ENCODE results near the gene GABRG3.

GABRG3 gene

GRCh38 chr15:27237319-27237939 lies 266.4 kb downstream of the GABRG3 start:
- H3K4me3 ChIP-seq (ENCODE audit: low read depth, low read length): no peak overlapping the region
- H3K27ac ChIP-seq (ENCODE audit: low read depth, low read length): no peak overlapping the region
- no peaks in the 10 kb centered on the region for H3K27me3 ChIP-seq (ENCODE audit: insufficient read depth, low read length)
- H3K36me3 ChIP-seq (ENCODE audit: insufficient read depth, low read length): no peaks in the 10 kb centered on the region
- no peaks in the 10 kb centered on the region for H3K4me1 ChIP-seq (ENCODE audit: control insufficient read depth, insufficient read depth, low read length, unreplicated experiment)
- no peaks in the 10 kb centered on the region for H3K79me2 ChIP-seq (ENCODE audit: control insufficient read depth, insufficient read depth, low read length, unreplicated experiment)
- H2AFZ ChIP-seq (ENCODE audit: low read length, unreplicated experiment): no peak overlapping the region

- Histone ChIP-seq H3K27me3 (ENCODE audit: insufficient read depth, low read length) (no peaks in the 10 kb centered on the region), H3K4me3 (ENCODE audit: low read depth, low read length) (no peak overlapping the region), H2AFZ (ENCODE audit: low read length, unreplicated experiment) (no peak overlapping the region), H3K79me2 (ENCODE audit: control insufficient read depth, insufficient read depth, low read length, unreplicated experiment) (no peaks in the 10 kb centered on the region), H3K36me3 (ENCODE audit: insufficient read depth, low read length) (no peaks in the 10 kb centered on the region), H3K27ac (ENCODE audit: low read depth, low read length) (no peak overlapping the region), H3K4me1 (ENCODE audit: control insufficient read depth, insufficient read depth, low read length, unreplicated experiment) (no peaks in the 10 kb centered on the region)
These were observed 267.2 kb downstream of the GABRG3 start for GRCh38 chr15:27238209-27238608.

- no peaks in the 10 kb centered on the region for H3K27me3 ChIP-seq (ENCODE audit: insufficient read depth, low read length)
- H3K27ac ChIP-seq (ENCODE audit: low read depth, low read length): no peak overlapping the region
- no peaks in the 10 kb centered on the region for H3K79me2 ChIP-seq (ENCODE audit: control insufficient read depth, insufficient read depth, low read length, unreplicated experiment)
- H2AFZ ChIP-seq (ENCODE audit: low read length, unreplicated experiment): no peak overlapping the region
- H3K36me3 ChIP-seq (ENCODE audit: insufficient read depth, low read length): no peaks in the 10 kb centered on the region
- H3K4me1 ChIP-seq (ENCODE audit: control insufficient read depth, insufficient read depth, low read length, unreplicated experiment): no peaks in the 10 kb centered on the region
- H3K4me3 ChIP-seq (ENCODE audit: low read depth, low read length): no peak overlapping the region
These were observed 267.9 kb downstream of the GABRG3 start for GRCh38 chr15:27238707-27239423.

- Histone ChIP-seq H3K4me3 (ENCODE audit: low read depth, low read length) (no peak overlapping the region), H3K27me3 (ENCODE audit: insufficient read depth, low read length) (no peaks in the 10 kb centered on the region), H3K27ac (ENCODE audit: low read depth, low read length) (no peak overlapping the region), H2AFZ (ENCODE audit: low read length, unreplicated experiment) (no peak overlapping the region), H3K79me2 (ENCODE audit: control insufficient read depth, insufficient read depth, low read length, unreplicated experiment) (no peaks in the 10 kb centered on the region), H3K4me1 (ENCODE audit: control insufficient read depth, insufficient read depth, low read length, unreplicated experiment) (no peaks in the 10 kb centered on the region), H3K36me3 (ENCODE audit: insufficient read depth, low read length) (no peaks in the 10 kb centered on the region)
These were observed 271.0 kb downstream of the GABRG3 start for GRCh38 chr15:27241943-27242342.

GRCh38 chr15:27244047-27244446 lies 273.1 kb downstream of the GABRG3 start:
- Histone ChIP-seq H3K4me3 (ENCODE audit: low read depth, low read length) (no peak overlapping the region), H3K36me3 (ENCODE audit: insufficient read depth, low read length) (no peaks in the 10 kb centered on the region), H3K27me3 (ENCODE audit: insufficient read depth, low read length) (no peaks in the 10 kb centered on the region), H3K4me1 (ENCODE audit: control insufficient read depth, insufficient read depth, low read length, unreplicated experiment) (no peaks in the 10 kb centered on the region), H2AFZ (ENCODE audit: low read length, unreplicated experiment) (no peak overlapping the region), H3K79me2 (ENCODE audit: control insufficient read depth, insufficient read depth, low read length, unreplicated experiment) (no peaks in the 10 kb centered on the region), H3K27ac (ENCODE audit: low read depth, low read length) (no peak overlapping the region)

- Histone ChIP-seq H2AFZ (ENCODE audit: low read length, unreplicated experiment) (no peak overlapping the region), H3K27ac (ENCODE audit: low read depth, low read length) (no peak overlapping the region), H3K27me3 (ENCODE audit: insufficient read depth, low read length) (no peaks in the 10 kb centered on the region), H3K79me2 (ENCODE audit: control insufficient read depth, insufficient read depth, low read length, unreplicated experiment) (no peaks in the 10 kb centered on the region), H3K4me3 (ENCODE audit: low read depth, low read length) (no peak overlapping the region), H3K4me1 (ENCODE audit: control insufficient read depth, insufficient read depth, low read length, unreplicated experiment) (no peaks in the 10 kb centered on the region), H3K36me3 (ENCODE audit: insufficient read depth, low read length) (no peaks in the 10 kb centered on the region)
These were observed 277.3 kb downstream of the GABRG3 start for GRCh38 chr15:27248251-27248650.

- no peaks in the 10 kb centered on the region for H3K4me1 ChIP-seq (ENCODE audit: control insufficient read depth, insufficient read depth, low read length, unreplicated experiment)
- no peak overlapping the region for H3K27ac ChIP-seq (ENCODE audit: low read depth, low read length)
- no peaks in the 10 kb centered on the region for H3K27me3 ChIP-seq (ENCODE audit: insufficient read depth, low read length)
- H3K36me3 ChIP-seq (ENCODE audit: insufficient read depth, low read length): no peaks in the 10 kb centered on the region
- no peaks in the 10 kb centered on the region for H3K79me2 ChIP-seq (ENCODE audit: control insufficient read depth, insufficient read depth, low read length, unreplicated experiment)
- H3K4me3 ChIP-seq (ENCODE audit: low read depth, low read length): no peak overlapping the region
- H2AFZ ChIP-seq (ENCODE audit: low read length, unreplicated experiment): no peak overlapping the region
These were observed 278.2 kb downstream of the GABRG3 start for GRCh38 chr15:27249046-27249759.

- no peaks in the 10 kb centered on the region for H3K27me3 ChIP-seq (ENCODE audit: insufficient read depth, low read length)
- H3K36me3 ChIP-seq (ENCODE audit: insufficient read depth, low read length): no peaks in the 10 kb centered on the region
- H3K79me2 ChIP-seq (ENCODE audit: control insufficient read depth, insufficient read depth, low read length, unreplicated experiment): no peaks in the 10 kb centered on the region
- no peak overlapping the region for H3K4me3 ChIP-seq (ENCODE audit: low read depth, low read length)
- H2AFZ ChIP-seq (ENCODE audit: low read length, unreplicated experiment): no peak overlapping the region
- no peaks in the 10 kb centered on the region for H3K4me1 ChIP-seq (ENCODE audit: control insufficient read depth, insufficient read depth, low read length, unreplicated experiment)
- no peak overlapping the region for H3K27ac ChIP-seq (ENCODE audit: low read depth, low read length)
These were observed 278.8 kb downstream of the GABRG3 start for GRCh38 chr15:27249760-27250109.

- H3K27ac ChIP-seq (ENCODE audit: low read depth, low read length): no peak overlapping the region
These were observed 279.2 kb downstream of the GABRG3 start for GRCh38 chr15:27250223-27250622.

GRCh38 chr15:27254055-27254454 lies 283.1 kb downstream of the GABRG3 start:
- no peak overlapping the region for H3K4me3 ChIP-seq (ENCODE audit: low read depth, low read length)
- no peaks in the 10 kb centered on the region for H3K4me1 ChIP-seq (ENCODE audit: control insufficient read depth, insufficient read depth, low read length, unreplicated experiment)
- H3K27ac ChIP-seq (ENCODE audit: low read depth, low read length): no peak overlapping the region
- H3K36me3 ChIP-seq (ENCODE audit: insufficient read depth, low read length): no peaks in the 10 kb centered on the region
- no peak overlapping the region for H2AFZ ChIP-seq (ENCODE audit: low read length, unreplicated experiment)
- H3K79me2 ChIP-seq (ENCODE audit: control insufficient read depth, insufficient read depth, low read length, unreplicated experiment): no peaks in the 10 kb centered on the region
- no peaks in the 10 kb centered on the region for H3K27me3 ChIP-seq (ENCODE audit: insufficient read depth, low read length)

More at GRCh38 chr15:27250223-27250622, 279.2 kb downstream of the GABRG3 start:
- Histone ChIP-seq H3K27me3 (ENCODE audit: insufficient read depth, low read length) (no peaks in the 10 kb centered on the region), H3K4me3 (ENCODE audit: low read depth, low read length) (no peak overlapping the region), H3K4me1 (ENCODE audit: control insufficient read depth, insufficient read depth, low read length, unreplicated experiment) (no peaks in the 10 kb centered on the region), H3K79me2 (ENCODE audit: control insufficient read depth, insufficient read depth, low read length, unreplicated experiment) (no peaks in the 10 kb centered on the region), H2AFZ (ENCODE audit: low read length, unreplicated experiment) (no peak overlapping the region), H3K36me3 (ENCODE audit: insufficient read depth, low read length) (no peaks in the 10 kb centered on the region)

GRCh38 chr15:27254801-27255200 lies 283.8 kb downstream of the GABRG3 start:
- Histone ChIP-seq H3K79me2 (ENCODE audit: control insufficient read depth, insufficient read depth, low read length, unreplicated experiment) (no peaks in the 10 kb centered on the region), H2AFZ (ENCODE audit: low read length, unreplicated experiment) (no peak overlapping the region), H3K4me3 (ENCODE audit: low read depth, low read length) (no peak overlapping the region), H3K27ac (ENCODE audit: low read depth, low read length) (no peak overlapping the region), H3K4me1 (ENCODE audit: control insufficient read depth, insufficient read depth, low read length, unreplicated experiment) (no peaks in the 10 kb centered on the region), H3K27me3 (ENCODE audit: insufficient read depth, low read length) (no peaks in the 10 kb centered on the region), H3K36me3 (ENCODE audit: insufficient read depth, low read length) (no peaks in the 10 kb centered on the region)
